ENCODE measurements around the gene VSTM2L.
A peak's percentile ranks its signal among the peaks of the same experiment; 100 is the strongest.

VSTM2L gene

GRCh38 chr20:37903317-37904007 is 535 bp downstream of the VSTM2L start:
- no peak for DNase-seq (ENCODE audit: low read depth)
- peak overlapping the region; percentile 53 for H3K4me3 ChIP-seq (ENCODE audit: low read depth, low read length)
- TF ChIP-seq, protein P1, sequence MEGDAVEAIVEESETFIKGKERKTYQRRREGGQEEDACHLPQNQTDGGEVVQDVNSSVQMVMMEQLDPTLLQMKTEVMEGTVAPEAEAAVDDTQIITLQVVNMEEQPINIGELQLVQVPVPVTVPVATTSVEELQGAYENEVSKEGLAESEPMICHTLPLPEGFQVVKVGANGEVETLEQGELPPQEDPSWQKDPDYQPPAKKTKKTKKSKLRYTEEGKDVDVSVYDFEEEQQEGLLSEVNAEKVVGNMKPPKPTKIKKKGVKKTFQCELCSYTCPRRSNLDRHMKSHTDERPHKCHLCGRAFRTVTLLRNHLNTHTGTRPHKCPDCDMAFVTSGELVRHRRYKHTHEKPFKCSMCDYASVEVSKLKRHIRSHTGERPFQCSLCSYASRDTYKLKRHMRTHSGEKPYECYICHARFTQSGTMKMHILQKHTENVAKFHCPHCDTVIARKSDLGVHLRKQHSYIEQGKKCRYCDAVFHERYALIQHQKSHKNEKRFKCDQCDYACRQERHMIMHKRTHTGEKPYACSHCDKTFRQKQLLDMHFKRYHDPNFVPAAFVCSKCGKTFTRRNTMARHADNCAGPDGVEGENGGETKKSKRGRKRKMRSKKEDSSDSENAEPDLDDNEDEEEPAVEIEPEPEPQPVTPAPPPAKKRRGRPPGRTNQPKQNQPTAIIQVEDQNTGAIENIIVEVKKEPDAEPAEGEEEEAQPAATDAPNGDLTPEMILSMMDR (IDR thresholded peaks at IDR 0.05; ENCODE audit: low read depth, low read length, missing control alignments): peak; percentile 49

- TF ChIP-seq, protein P1 (IDR thresholded peaks at IDR 0.05; ENCODE audit: low read depth, low read length, missing control alignments): no peak
- DNase-seq (ENCODE audit: low read depth): no peak
- H3K4me3 ChIP-seq (ENCODE audit: low read depth, low read length): no peak overlapping the region
Observed at GRCh38 chr20:37904008-37904642, 1.2 kb downstream of the VSTM2L start.

- TF ChIP-seq, protein P1 (IDR thresholded peaks at IDR 0.05; ENCODE audit: low read depth, low read length, missing control alignments): no peak
Observed at GRCh38 chr20:37904845-37905373, 2.0 kb downstream of the VSTM2L start.

GRCh38 chr20:37905671-37906613 is 3.0 kb downstream of the VSTM2L start:
- H3K4me3 ChIP-seq (ENCODE audit: low read depth, low read length): no peak overlapping the region
- DNase-seq (ENCODE audit: low read depth): no peak
- TF ChIP-seq, protein P1 (IDR thresholded peaks at IDR 0.05; ENCODE audit: low read depth, low read length, missing control alignments): no peak

More at GRCh38 chr20:37904845-37905373, 2.0 kb downstream of the VSTM2L start:
- no peak for DNase-seq (ENCODE audit: low read depth)
- H3K4me3 ChIP-seq (ENCODE audit: low read depth, low read length): no peak overlapping the region

DNA sequence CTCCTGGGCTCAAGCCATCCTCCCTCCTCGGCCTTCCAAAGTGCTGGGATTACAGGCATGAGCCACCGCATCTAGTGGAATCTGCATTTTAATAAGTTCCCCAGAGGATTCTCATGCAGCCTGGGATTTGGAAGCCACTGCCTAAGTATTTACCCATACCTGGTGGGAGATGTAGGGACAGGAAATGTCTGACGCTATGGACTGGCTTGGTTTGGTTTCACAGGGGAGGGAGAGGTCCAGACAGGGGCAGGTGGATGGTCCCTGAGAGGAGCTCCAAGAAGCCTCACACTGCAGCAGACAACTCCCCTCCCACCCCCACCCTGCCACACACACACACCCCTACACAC is 4.4 kb downstream of the VSTM2L start:
- no peak overlapping the region for H3K4me3 ChIP-seq (ENCODE audit: low read depth, low read length)
- TF ChIP-seq, protein P1 (IDR thresholded peaks at IDR 0.05; ENCODE audit: low read depth, low read length, missing control alignments): no peak
- DNase-seq (ENCODE audit: low read depth): no peak

DNA sequence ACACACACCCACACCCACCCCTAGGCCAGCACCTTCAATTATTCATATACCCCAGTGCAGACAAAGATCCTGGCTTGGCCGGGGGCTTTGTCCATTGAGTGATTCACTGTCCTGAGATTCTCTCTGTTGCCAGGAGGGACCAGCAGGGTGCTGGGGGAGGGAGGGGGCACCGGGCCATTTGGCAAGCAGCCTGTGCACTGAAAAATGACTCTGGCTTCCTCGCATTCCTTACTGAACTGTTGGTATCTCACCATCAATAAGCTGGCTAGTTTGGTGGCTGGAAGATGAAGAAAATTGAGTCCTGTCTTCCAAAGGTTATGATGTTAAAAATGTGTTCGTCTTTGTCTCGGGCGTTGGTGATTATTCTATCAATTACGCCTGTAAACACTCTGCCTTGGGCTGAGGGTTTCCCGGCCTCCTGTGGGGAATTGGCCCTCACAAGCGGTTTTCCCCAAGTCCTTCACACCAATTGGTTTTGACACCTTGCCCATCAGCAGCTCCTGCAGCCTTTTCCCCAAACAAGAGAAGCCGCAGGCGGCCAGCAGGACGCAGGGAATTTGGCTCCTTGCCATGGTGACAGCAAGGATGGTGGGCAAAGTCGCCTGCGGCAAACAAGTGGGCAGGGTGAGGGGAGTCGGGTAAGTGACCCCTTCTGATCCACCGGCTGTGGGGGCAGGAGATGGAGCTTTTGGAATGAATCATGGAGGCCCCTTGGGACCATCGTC is 4.9 kb downstream of the VSTM2L start:
- no peak for DNase-seq (ENCODE audit: low read depth)
- TF ChIP-seq, protein P1 (IDR thresholded peaks at IDR 0.05; ENCODE audit: low read depth, low read length, missing control alignments): no peak
- H3K4me3 ChIP-seq (ENCODE audit: low read depth, low read length): no peak overlapping the region
